Activated CD4-positive, alpha-beta T cell treated with anti-CD3 and anti-CD28 coated beads for 36 hours (primary cell): ENCODE results near the gene TAS2R40. TPM values are rescaled to one million over a fixed set of nuclear protein-coding genes. Genes with fewer than 3 reads are reported as not detected.
"Not testable (repeated sequence)": the region's sequence is repeated elsewhere in the genome, so short reads cannot be mapped to it uniquely, and the experiment has no call there.

Experiments
- ATAC-seq: fragments of 200-7000 bp; cut with Tn5 transposase; one replicate; pipeline ENCODE4 v1.10.0; 2021; ENCODE audit warnings: mild to moderate bottlenecking, moderate library complexity
- CTCF ChIA-PET: fragments of 350-600 bp; sonication (Branson Sonifier 250); formaldehyde crosslinking; loops from one replicate; lab custom pipeline; 2021; ENCODE audit warnings: antibody characterized with exemption; lab: Charles Lee
- POLR2A ChIA-PET: fragments of 350-600 bp; sonication (Branson Sonifier 250); formaldehyde crosslinking; loops from one replicate; lab custom pipeline; 2021; ENCODE audit warnings: antibody characterized with exemption, inconsistent platforms; lab: Charles Lee
- DNase-seq: peaks from one replicate; pipeline ENCODE4 v3.0.0-alpha.2; 2020
- H3K27ac Mint-ChIP-seq: one replicate; pipeline ENCODE4 v1.8.0; 2021; ENCODE audit warnings: mixed read lengths
- H3K27me3 Mint-ChIP-seq: one replicate; pipeline ENCODE4 v1.8.0; 2021; ENCODE audit warnings: mixed read lengths
- H3K36me3 Mint-ChIP-seq: one replicate; pipeline ENCODE4 v1.8.0; 2021; ENCODE audit warnings: low read depth, mixed read lengths
- H3K4me1 Mint-ChIP-seq: one replicate; pipeline ENCODE4 v1.8.0; 2021; ENCODE audit warnings: mixed read lengths
- H3K4me3 Mint-ChIP-seq: one replicate; pipeline ENCODE4 v1.8.0; 2021; ENCODE audit warnings: mild to moderate bottlenecking, moderate library complexity, mixed read lengths
- H3K9me3 Mint-ChIP-seq: one replicate; pipeline ENCODE4 v1.8.0; 2021; ENCODE audit warnings: low read depth, mixed read lengths
- intact Hi-C, 2 experiments: fragments of 100-400 bp; cut with DNase I in 1 of 2; cut with micrococcal nuclease in 1 of 2; formaldehyde crosslinking; loops; one replicate each; pipeline versions ENCODE4 v1.14.2 to v1.15.1; 2022 to 2024; cut with DNase I, micrococcal nuclease
- total RNA-seq, 2 experiments: library from RNA; stranded (reverse); gene quantifications; one replicate each; pipeline ENCODE4 v1.2.3, GENCODE V29; 2021

TAS2R40 gene
- total RNA-seq, 2 experiments from 2014 or later: not detected

DNA sequence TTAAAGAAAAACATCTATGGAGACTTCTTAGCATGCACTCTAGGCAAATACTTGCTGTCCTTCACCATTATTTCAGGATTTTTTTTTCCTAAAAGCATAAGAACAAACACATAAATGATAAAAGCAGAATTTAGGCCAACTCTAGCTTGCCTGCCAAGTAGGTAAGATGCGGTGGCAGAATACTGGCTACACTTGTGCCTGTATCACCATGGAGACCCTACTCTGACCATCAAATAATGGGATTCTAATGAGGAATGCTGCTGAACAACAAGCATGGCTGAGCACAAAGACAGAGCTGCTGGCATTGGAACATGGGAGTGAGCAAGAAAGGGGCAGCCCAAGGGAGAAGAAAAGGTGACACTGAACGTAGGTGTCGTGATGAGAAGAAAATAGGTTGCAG lies 18.5 kb upstream of the TAS2R40 start:
- intact Hi-C loops: no loop called here

DNA sequence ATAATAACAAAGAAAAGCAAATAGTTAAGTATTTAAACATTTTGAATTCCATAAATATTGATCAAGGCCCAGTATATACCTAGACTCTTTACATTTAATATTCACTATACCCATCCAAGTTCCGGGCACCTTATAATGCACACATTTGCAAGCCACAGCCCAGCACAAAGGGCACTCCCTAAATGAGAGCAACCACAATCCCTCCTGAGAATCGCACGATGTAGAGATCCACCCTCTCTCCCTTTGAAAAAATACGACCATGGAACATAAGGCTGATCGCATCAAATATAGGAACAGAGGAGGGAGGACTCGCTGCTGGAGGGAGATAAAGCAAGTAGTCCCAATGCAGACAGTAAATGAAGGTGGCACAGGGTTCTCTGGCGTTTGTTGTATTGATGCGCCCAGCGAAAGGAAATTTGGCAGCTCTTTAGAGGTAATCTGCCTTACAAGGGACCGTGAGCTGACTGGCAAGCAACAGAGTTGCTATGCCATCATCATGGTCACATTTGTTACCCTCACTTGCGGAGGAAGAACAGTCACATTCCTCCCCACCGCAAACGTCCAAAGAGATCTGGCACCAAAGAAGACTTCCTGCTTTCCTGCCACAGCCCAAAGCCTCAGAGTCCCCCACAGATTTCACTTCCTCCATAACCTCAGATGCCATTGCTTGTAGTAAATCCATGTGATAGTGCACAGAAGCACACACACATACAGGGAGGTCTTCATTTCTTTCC lies 16.1 kb upstream of the TAS2R40 start:
- H3K27ac Mint-ChIP-seq: no peak overlapping the region
- H3K36me3 Mint-ChIP-seq: no peaks in the 10 kb centered on the region
- POLR2A ChIA-PET: no interaction called here
- peaks cover 5% of the 10 kb centered on the region for H3K27me3 Mint-ChIP-seq
- no peak overlapping the region for H3K4me3 Mint-ChIP-seq
- ATAC-seq (peak; percentile 60), DNase-seq (peak; percentile 37)
- peaks cover 9% of the 10 kb centered on the region for H3K4me1 Mint-ChIP-seq
- intact Hi-C loops: loop anchor here in 1 of 2 experiments (1.0 kb wide), 1 partner anchor 12 kb away; no protein-coding TSS in a partner anchor
- H3K9me3 Mint-ChIP-seq: no peaks in the 10 kb centered on the region
- CTCF ChIA-PET: interaction anchor here (1.1 to 1.2 kb wide), 2 partner anchors 9 to 198 kb away, joined by 3 to 6 read pairs; no protein-coding TSS in a partner anchor

More for the DNA sequence above, 18.5 kb upstream of the TAS2R40 start:
- Mint-ChIP-seq H3K4me1 (peaks cover 9% of the 10 kb centered on the region), H3K4me3 (no peak overlapping the region), H3K27me3 (peaks cover 12% of the 10 kb centered on the region), H3K9me3 (no peaks in the 10 kb centered on the region), H3K27ac (no peak overlapping the region), H3K36me3 (no peaks in the 10 kb centered on the region)
- no peak for DNase-seq
- POLR2A ChIA-PET: no interaction called here
- ATAC-seq: no peak
- CTCF ChIA-PET: interaction anchor here (0.6 to 3.2 kb wide), 7 partner anchors 11 to 200 kb away, joined by 3 to 23 read pairs (median 3); no protein-coding TSS in a partner anchor

GRCh38 chr7:143210541-143210940 lies 11.3 kb upstream of the TAS2R40 start:
- no peaks in the 10 kb centered on the region for H3K36me3 Mint-ChIP-seq
- intact Hi-C loops: loop anchor here (10.0 kb wide), 6 partner anchors 576 to 906 kb away; no protein-coding TSS in a partner anchor
- no peak for DNase-seq
- no peaks in the 10 kb centered on the region for H3K9me3 Mint-ChIP-seq
- no peak overlapping the region for H3K27ac Mint-ChIP-seq
- ChIA-PET CTCF (no interaction called here), POLR2A (no interaction called here)
- H3K4me1 Mint-ChIP-seq: peaks cover 8% of the 10 kb centered on the region
- no peaks in the 10 kb centered on the region for H3K27me3 Mint-ChIP-seq
- ATAC-seq: no peak
- no peak overlapping the region for H3K4me3 Mint-ChIP-seq

DNA sequence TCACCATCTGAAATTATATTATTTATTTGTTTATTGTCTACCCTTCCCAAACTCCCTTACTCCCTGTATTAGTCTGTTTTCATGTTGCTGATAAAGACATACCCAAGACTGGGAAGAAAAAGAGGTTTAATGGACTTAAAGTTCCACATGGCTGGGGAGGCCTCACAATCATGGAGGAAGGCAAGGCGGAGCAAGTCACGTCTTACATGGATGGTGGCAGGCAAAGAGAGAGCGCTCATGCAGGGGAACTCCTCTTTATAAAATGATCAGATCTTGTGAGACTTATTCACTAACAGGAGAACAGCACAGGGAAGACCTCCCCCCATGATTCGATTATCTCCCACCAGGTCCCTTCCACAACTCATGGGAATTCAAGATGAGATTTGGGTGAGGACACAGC lies 8.4 kb upstream of the TAS2R40 start:
- H3K27me3 Mint-ChIP-seq, POLR2A ChIA-PET: not testable (repeated sequence)

GRCh38 chr7:143214789-143215679 lies 6.8 kb upstream of the TAS2R40 start:
- POLR2A ChIA-PET: interaction anchor here (0.6 kb wide), 2 partner anchors 90 to 193 kb away, joined by 3 read pairs; no protein-coding TSS in a partner anchor
- DNase-seq (peak; percentile 70), ATAC-seq (peak; percentile 89)
- intact Hi-C loops: loop anchor here (1.0 to 10.0 kb wide), 12 partner anchors 207 to 1238 kb away; no protein-coding TSS in a partner anchor
- Mint-ChIP-seq H3K27me3 (peaks cover 2% of the 10 kb centered on the region), H3K4me3 (no peak overlapping the region), H3K9me3 (no peaks in the 10 kb centered on the region), H3K36me3 (no peaks in the 10 kb centered on the region), H3K27ac (no peak overlapping the region), H3K4me1 (no peaks in the 10 kb centered on the region)
- CTCF ChIA-PET: interaction anchor here (0.5 to 5.7 kb wide), 80 partner anchors 9 to 1561 kb away, joined by 3 to 247 read pairs (median 4); partner anchors contain the start of genes GSTK1, PIP, TAS2R39 and TCAF1

More for the DNA sequence above, 8.4 kb upstream of the TAS2R40 start:
- CTCF ChIA-PET: interaction anchor here (1.9 to 5.7 kb wide), 7 partner anchors 10 to 610 kb away, joined by 6 to 247 read pairs (median 14); no protein-coding TSS in a partner anchor
- H3K4me3 Mint-ChIP-seq, H3K9me3 Mint-ChIP-seq, H3K27ac Mint-ChIP-seq, DNase-seq, H3K4me1 Mint-ChIP-seq, H3K36me3 Mint-ChIP-seq, ATAC-seq: not testable (repeated sequence)
- intact Hi-C loops: loop anchor here (10.0 kb wide), 6 partner anchors 579 to 909 kb away; no protein-coding TSS in a partner anchor

- Mint-ChIP-seq H3K4me1 (no peaks in the 10 kb centered on the region), H3K27ac (no peak overlapping the region), H3K9me3 (no peaks in the 10 kb centered on the region), H3K27me3 (peaks cover 2% of the 10 kb centered on the region), H3K36me3 (no peaks in the 10 kb centered on the region), H3K4me3 (no peak overlapping the region)
- ATAC-seq: no peak
- POLR2A ChIA-PET: no interaction called here
- CTCF ChIA-PET: interaction anchor here (0.6 to 5.7 kb wide), 17 partner anchors 24 to 699 kb away, joined by 3 to 247 read pairs (median 5); partner anchors contain the start of gene GSTK1
- DNase-seq: no peak
- intact Hi-C loops: loop anchor here (5.0 to 10.0 kb wide), 8 partner anchors 364 to 1239 kb away; no protein-coding TSS in a partner anchor
Observed at GRCh38 chr7:143216151-143216550, 5.7 kb upstream of the TAS2R40 start.

- ATAC-seq: no peak
- Mint-ChIP-seq H3K36me3 (no peaks in the 10 kb centered on the region), H3K27ac (no peak overlapping the region), H3K9me3 (no peaks in the 10 kb centered on the region), H3K4me1 (no peaks in the 10 kb centered on the region), H3K4me3 (no peak overlapping the region), H3K27me3 (peaks cover 2% of the 10 kb centered on the region)
- intact Hi-C loops: loop anchor here (5.0 to 10.0 kb wide), 8 partner anchors 364 to 1239 kb away; no protein-coding TSS in a partner anchor
- ChIA-PET CTCF (interaction anchor here (0.5 to 5.7 kb wide), 9 partner anchors 47 to 574 kb away, joined by 3 to 247 read pairs (median 5); partner anchors contain the start of gene GSTK1), POLR2A (no interaction called here)
- DNase-seq: no peak
Observed at GRCh38 chr7:143216686-143217085, 5.2 kb upstream of the TAS2R40 start.

- no peaks in the 10 kb centered on the region for H3K36me3 Mint-ChIP-seq
- ChIA-PET POLR2A (no interaction called here), CTCF (interaction anchor here (0.7 to 5.7 kb wide), 2 partner anchors 212 to 251 kb away, joined by 3 to 247 read pairs; no protein-coding TSS in a partner anchor)
- no peaks in the 10 kb centered on the region for H3K9me3 Mint-ChIP-seq
- no peaks in the 10 kb centered on the region for H3K4me1 Mint-ChIP-seq
- ATAC-seq (no peak), DNase-seq (no peak)
- no peak overlapping the region for H3K4me3 Mint-ChIP-seq
- no peak overlapping the region for H3K27ac Mint-ChIP-seq
- H3K27me3 Mint-ChIP-seq: peaks cover 9% of the 10 kb centered on the region
- intact Hi-C loops: loop anchor here (5.0 to 10.0 kb wide), 8 partner anchors 366 to 1241 kb away; no protein-coding TSS in a partner anchor
Observed at GRCh38 chr7:143217806-143218205, 4.0 kb upstream of the TAS2R40 start.

DNA sequence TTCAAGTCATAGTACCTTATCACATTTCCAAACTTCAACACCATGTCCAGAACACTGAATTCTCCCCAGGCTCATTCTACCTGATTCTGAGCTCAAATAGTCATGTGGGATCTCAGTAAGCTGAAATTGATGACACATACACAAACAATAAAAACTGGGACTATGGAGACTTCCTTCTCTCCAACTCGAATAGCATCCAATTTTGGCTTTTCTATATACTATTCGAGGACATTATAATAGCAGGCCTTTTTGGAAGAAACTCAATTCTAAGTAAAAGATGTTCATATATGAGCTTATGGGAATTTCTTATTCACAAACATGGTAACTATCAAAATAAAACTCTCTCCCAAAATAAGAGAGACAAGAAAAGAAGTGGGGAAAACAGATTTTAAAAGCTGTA lies 551 bp upstream of the TAS2R40 start:
- H3K36me3 Mint-ChIP-seq: no peaks in the 10 kb centered on the region
- H3K27ac Mint-ChIP-seq: no peak overlapping the region
- peaks cover 14% of the 10 kb centered on the region for H3K27me3 Mint-ChIP-seq
- ChIA-PET CTCF (interaction anchor here (0.9 to 2.8 kb wide), 10 partner anchors 10 to 820 kb away, joined by 3 to 8 read pairs (median 4); no protein-coding TSS in a partner anchor), POLR2A (no interaction called here)
- H3K4me3 Mint-ChIP-seq: no peak overlapping the region
- intact Hi-C loops: no loop called here
- DNase-seq (no peak), ATAC-seq (no peak)
- no peaks in the 10 kb centered on the region for H3K4me1 Mint-ChIP-seq
- H3K9me3 Mint-ChIP-seq: no peaks in the 10 kb centered on the region

DNA sequence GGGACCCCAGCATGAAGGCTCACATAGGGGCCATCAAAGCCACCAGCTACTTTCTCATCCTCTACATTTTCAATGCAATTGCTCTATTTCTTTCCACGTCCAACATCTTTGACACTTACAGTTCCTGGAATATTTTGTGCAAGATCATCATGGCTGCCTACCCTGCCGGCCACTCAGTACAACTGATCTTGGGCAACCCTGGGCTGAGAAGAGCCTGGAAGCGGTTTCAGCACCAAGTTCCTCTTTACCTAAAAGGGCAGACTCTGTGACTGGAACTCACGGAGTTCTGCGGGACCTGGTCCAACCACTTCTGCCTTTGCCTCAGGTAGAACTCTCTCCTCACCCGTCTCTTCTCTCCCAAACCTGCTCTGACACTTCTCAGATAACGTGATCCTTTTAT lies 945 bp downstream of the TAS2R40 start:
- no peak for ATAC-seq
- H3K4me1 Mint-ChIP-seq: no peaks in the 10 kb centered on the region
- DNase-seq: no peak
- no peaks in the 10 kb centered on the region for H3K9me3 Mint-ChIP-seq
- no peak overlapping the region for H3K4me3 Mint-ChIP-seq
- intact Hi-C loops: no loop called here
- H3K27me3 Mint-ChIP-seq: peaks cover 14% of the 10 kb centered on the region
- no peak overlapping the region for H3K27ac Mint-ChIP-seq
- no peaks in the 10 kb centered on the region for H3K36me3 Mint-ChIP-seq
- ChIA-PET POLR2A (no interaction called here), CTCF (interaction anchor here (1.2 to 1.8 kb wide), 3 partner anchors 18 to 219 kb away, joined by 3 to 7 read pairs (median 3); no protein-coding TSS in a partner anchor)
